Suppressor macrophage treated with lipopolysaccharide for 1 hour (primary cell): ENCODE measurements around the gene SV2C.

Source experiments
- DNase-seq, 3 donors: peaks; one replicate each; pipeline ENCODE4 v3.0.0-alpha.2; 2020 to 2022

The SV2C gene

DNA sequence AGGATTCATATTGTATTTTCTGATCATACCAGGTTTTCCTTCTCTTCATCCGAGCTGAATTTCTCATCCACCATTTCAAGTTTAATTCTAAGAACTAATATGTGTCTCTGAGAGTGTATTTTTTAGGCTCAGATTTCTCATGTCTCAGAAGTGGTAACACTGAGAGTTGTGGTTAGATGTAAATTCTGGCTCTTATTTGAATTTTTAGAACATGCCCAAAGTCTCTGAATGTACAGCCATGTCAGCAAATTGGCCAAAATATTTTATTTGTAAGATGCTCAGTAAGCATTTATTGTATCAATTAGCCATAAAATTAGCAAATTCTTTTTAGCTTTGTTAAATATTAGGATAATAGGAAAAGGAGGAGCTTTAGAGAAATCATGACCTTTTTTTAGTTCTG lies 16.6 kb downstream of the SV2C start:
- DNase-seq: no peak

DNA sequence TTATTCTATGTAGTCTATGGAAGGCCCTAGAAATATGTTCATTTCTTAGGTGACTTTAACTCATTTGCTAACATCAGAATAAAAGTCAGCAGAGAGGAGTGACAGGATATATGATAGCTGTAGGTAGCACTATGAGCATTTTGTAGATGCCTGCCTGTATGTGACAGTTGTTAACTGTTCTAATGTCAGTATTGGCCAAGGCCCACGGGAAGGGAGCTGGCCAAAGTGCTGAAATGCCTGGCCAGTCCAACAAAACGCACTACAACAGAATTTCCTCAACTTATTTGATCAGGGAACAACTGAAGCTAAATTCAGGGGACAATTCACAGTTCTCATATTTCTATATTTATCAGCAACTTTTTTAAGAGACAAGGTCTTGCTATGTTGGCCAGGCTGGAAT lies 20.8 kb downstream of the SV2C start:
- peak; percentile 55 to 72 (median 63) for DNase-seq

DNA sequence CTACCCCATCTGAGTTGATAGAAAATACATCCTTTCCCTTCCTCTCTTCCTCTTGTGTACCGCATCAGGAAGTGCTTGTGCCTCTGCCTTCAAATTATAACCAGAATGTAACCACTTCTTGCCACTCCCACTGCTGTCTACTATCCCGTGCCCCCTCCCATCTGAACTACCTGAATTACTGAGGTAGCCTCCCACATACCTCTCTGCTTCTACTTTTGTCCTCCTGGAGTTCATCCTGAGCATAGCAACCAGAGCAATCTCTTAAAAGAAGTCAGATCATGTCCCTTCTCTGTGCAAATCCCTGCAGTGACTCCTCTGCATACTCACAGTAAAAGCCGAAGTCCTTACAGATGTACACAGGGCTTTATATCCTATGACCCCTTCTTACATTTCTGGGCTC lies 23.0 kb downstream of the SV2C start:
- DNase-seq: no peak

DNA sequence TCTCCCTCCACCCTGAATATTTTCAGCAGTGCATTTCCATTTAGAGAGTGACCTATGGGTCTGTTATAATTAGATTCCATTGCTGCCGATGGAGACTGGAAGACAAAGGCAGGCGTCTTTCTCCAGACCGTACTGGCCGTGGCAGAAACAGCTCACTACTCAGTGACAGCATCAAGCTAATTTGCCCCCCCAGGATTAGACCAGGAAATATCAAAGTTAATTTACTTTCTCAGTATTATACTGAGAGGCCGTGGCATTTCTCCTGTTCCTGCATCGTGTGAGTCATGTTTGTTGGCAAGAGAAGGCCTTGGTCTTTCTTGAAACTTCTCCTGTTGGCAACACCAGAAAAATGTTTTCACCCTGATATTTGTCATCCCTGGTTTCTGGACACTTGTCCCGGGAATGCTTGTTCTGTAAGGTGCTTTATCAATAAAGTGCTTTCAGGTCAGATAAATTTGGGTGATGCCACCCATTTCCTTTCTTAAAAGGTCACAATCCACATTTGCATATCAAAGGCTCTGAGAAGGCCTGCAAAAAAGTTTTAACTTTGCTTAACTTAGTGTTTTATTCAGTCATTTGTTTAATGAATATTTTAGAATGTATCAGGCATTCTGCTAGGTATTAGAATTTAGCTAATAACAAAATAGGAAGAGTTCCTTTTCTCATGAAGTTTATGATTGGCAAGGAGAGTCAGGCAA lies 28.4 kb downstream of the SV2C start:
- no peak for DNase-seq

DNA sequence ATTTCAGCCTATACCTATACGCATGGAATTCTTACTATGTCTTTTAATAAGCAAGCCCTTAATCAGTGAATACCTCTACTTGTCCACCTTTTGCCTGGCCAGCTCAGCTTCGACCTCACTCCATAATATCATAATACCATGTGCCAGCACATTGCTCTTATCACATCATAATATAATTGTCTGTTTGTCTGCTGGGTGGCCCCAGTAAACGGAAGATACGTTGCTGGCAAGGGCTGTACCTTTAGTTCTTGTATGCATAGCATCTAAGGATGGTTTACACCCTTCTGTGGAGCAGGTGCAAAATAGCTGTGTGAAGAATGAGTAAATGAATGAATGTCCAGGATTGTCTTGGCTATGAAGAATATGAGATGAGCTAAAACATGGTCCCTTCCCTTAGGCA lies 29.9 kb downstream of the SV2C start:
- no peak for DNase-seq

DNA sequence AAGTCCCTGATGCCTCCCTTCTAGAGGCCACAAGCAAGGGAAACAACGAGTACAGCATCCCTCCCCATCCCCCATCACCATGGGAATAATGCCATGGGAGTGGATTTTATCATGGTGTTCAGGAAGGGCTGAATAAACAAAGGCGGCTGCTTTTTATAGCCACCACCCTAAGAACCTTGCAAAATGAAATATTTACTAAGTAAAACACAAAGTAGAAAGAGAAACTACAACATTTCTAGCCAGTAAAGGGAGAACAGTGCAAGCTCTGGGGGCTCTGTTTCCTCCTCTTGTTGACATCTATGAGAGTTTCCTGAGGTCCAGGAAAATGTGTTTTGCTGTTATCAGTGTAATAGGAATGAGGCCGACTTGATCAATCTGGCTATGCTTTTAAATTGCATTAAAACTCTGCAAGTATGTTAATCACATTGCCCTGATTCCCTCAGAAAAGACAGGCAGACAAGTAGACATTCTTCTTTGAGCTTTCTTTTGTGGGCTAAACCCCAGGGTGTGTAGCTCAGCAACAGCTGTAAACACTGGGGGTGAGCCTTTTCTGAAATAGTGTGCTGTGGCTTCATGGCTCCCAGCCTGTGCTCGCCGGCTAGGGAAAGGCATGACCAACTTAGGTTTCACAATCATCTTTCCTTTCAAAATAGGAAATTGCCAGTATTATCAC lies 31.1 kb downstream of the SV2C start:
- peak in 2 of 3 donors; percentile 63 to 65 for DNase-seq

DNA sequence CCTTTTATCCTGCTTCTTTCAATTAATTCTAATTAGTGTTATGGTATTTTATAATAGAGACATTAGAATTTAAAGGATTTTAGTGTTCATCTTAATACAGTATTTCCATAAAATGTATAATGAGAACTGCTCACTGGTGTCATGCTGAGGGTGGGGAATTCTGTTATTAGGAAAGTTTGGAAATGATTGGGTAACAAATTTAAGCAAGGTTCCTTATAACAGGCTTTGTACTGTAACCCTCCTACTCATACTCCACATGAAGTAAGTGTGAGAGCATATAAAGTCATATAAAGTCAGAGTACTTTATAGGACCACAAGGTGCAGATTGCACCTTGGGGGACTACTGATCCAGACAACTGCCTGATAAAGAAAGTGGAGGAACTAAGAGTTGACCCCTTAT lies 42.2 kb downstream of the SV2C start:
- DNase-seq: peak; percentile 66 to 88 (median 88)

DNA sequence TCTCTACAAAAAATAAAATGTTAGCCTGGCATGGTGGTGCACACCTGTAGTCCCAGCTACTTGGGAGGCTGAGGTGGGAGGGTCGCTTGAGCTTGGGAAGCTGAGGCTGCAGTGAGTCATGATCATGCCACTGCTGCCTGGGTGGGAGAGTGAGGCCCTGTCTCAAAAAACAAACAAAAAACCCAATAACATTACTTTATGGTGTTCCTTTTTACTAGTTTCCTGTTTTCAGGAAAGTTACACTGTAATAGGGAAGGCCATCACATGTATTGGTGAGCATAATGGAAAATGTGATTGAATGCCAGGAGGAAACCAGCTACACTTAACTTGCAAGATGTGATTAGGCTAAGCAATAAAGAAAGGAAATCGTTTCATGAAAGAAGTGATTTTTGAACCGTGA lies 42.7 kb downstream of the SV2C start:
- peak; percentile 8 to 47 (median 27) for DNase-seq

DNA sequence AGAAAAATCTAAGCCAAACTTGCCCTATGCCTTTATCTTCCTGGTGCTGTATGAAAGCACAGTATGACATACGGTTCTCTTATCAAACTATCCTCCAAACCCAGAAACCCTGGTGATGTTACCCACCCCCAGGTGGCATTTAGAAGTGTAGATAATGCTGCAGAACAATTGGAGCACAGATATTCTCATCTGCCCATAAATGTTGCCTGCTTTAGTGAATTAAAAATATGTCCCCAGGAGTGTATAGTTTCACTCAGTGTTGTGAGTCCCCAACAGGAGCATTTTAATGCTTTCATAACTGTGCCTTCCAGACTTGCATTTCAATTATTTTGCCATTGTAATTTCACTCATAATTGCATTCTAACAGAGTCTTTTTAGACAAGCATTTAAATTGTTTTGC lies 50.8 kb downstream of the SV2C start:
- DNase-seq: no peak

DNA sequence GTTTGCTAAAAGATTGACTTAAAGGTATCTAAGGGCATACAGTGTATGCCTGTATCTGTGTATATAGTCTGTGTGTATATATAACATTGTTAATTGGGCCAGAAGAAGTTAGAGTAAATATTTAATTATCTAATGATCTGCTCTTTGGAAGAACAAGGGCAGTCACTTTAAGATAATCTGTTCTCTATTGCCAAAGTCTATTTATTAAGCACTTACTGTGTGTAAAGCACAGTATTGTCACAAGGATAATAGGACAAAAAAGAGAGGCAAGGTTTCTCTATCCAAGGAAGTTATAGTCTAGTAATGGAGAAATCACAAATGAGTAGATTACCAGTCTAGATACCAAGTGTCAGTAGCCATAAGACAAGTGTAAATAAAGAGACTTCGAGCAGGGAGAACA lies 51.5 kb downstream of the SV2C start:
- no peak for DNase-seq

DNA sequence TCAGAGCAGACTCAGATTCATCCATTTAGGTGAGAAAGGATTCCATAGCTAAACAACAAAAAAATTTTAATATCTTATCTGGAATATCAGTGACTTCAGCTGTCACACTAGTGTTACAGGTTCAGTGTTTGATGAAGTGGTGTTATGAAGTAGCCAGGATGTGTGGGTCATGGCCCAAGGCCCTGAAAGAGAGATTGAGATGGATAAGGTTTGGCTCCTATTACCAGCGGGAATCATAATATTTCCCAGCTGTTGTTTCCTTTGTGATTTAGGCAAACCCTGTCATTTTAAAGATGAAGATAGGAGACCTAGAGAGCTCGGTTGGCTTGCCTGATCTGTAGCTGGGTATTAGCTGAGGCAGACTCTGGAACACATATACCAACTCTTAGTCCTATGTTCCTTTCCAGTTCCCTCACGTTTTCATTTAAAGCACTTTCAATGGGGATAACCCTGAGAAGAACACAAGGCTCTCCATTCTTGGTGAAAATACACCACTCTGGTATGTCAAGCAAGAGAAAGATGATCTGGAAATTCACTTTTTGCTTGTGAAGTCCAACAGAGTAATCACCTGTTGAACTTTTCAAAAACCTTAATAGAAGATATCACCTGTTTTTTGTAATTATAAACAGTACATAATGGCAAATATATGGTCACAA lies 54.8 kb downstream of the SV2C start:
- no peak for DNase-seq

DNA sequence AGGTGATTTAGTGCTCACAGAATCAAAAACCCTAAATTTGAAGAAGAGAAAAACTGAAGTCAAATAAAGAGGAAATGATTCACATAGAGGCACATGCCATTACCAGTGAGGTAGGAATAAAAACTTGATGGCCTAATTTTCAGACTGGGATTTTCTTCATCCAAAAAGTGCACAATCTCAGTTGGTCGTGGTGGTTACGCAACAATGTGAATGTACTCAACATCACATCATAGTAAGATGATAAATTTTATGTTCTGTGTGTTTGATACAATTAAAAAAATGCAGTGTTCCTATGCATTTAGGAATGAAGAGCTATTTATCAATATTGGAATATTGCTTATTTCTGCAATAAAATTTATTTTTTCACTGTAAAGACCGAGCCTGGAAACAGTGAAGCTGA lies 60.7 kb downstream of the SV2C start:
- DNase-seq: peak; percentile 15 to 47 (median 28)

DNA sequence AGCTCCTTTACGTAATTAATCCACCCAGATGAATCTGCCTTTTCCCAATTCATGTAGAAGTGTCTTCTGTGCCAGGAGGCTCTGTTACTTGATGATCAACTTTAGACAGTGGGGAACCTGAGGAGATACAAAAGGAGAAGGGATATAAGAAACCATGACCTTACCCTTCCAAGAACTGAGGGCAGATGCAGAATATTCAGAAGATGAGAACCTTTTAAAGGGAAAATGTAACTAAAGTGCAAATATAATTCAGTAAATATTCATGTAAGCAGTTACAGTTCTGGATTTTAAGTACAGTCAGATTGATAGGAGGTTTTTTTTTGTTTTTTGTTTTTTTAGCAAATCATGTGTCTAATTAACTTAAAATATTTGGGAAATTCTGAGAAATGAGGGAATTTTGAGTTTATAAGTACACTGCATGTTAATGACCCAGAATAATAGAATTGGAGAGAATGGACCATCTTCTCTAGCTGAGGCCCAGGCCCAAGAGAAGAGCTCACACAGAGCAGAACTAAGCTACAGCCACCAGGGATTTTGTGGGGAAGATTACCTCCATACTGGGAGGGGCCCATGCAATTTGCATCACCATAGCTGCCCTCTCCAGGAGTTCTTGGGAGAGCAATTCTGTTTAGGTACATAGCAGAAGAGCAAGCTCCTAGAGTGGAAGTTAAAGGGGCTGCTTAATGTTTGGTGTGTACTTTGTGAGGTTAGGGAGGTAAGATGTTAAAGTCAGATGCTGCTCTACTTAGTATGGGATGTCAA lies 61.5 kb downstream of the SV2C start:
- DNase-seq: no peak

DNA sequence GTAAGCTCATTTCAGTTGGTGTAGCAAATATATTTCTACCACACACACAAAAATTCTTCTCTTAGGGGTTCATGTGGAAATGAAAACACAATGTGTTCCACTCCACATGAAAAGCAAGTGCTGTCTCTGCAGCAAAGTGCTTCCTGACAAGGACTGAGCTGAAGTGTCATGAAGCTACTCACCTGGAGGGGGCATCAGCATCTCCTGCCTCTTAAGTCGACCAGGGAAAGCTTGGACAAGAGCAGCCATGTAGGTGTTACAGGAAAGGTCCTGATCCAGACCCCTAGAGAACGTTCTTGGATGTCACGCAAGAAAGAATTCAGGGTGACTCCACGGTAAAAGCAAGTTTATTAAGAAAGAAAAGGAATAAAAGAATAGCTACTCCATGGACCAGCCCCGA lies 62.8 kb downstream of the SV2C start:
- DNase-seq: peak in 2 of 3 donors; percentile 14 to 16

DNA sequence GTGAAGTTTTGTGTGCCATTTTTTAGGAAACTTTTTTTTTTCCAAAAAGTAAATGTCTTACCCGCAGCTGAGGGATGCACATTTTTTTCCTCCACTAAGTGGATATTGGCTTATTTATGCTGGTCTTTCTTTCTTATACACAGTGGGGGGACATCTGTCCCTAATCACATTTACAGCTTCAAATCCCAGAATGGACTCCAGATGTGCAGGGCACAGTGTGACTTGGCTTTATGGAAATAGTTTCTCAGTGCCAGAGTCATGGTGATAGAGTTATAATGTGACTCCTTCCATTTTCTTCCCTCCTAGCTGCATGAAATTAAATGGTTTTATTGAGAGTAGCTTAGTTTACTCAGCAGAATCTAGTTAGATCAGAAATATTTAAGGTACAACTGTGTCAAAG lies 66.5 kb downstream of the SV2C start:
- DNase-seq: no peak

DNA sequence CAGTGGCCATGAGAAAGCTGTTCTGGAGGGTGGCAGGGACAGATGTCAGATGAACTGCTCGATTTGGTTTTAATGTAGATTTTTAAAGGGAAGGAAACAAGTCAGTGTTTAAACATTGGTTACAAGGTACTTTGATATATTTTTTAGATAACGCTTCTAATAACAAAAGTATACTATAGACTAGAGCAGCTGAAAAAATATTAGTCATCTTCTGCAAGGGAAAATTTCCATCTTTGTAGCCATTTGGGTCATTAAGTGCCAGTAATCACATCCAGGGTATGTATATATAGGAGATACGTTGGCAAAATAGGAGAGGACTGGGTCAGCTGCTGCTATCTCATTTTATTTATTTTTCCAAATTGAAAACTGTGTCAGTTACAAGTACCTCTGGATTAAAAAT lies 69.0 kb downstream of the SV2C start:
- no peak for DNase-seq

DNA sequence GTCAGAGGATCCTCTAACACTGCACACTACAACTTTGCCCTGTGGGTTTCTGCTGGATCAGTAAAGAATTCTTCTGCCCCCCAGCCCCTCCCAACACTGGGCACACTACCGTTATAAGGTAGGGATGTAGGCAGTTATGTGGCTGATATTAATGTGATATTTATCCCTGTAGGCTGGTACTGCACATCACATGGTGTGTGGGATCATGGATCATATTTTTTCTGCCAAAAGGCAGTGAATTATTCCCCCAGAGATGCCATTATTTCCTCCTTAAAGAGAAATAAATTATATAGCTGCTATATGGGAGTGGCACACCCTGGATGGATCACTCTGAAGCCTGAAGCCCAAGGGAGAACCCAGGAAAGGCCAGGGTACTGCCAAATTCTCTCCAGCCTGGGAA lies 69.5 kb downstream of the SV2C start:
- no peak for DNase-seq

DNA sequence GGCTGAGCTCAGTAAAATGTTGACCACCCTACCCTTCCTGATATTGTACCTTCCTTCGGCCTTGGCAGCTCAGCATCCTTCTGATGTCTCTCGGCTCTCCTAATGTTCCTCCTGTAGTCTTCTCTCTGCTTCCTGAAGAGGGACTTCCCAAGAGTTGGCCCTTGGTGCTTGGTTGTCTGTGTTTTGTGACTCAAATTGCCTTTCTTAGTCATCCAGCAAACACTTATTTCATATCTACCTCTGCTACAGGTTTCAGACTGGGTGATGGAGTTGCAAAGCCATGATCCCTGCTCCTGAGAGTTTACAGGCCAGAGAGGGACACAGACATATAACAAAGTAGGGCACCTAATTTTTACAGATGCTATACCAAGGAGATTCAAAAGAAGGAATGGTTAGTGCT lies 70.1 kb downstream of the SV2C start:
- DNase-seq: no peak

DNA sequence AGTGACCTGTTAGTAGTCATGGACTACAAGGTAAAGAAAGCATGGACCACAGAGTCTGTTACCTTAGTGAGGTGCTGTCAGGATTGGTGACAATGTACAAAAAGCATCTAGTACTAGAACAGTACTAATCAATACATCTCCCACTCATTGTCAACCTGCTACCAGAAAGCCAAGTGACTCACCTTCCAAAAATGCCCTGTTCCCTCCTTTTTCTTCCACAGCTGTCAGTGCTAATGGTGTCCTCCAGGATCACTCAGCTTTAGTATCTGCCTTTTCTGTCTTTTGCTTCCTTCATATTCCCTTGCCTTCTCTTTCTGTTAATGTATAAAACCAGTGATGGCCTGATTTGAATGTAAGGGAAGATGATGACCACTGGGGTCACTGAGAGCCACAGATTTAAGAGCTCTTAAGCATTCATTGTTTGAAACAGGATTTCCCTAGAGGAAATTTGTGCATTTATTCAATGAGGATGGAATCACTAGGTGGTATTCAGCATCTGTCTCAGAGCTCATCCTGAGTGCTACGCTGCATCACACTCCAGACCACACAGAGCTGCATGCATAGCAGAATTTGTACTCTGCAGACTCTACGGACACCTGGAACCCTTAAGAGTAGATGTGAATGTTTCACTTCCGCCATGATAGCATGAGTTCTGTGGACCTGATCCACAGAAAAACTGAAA lies 71.0 kb downstream of the SV2C start:
- DNase-seq: no peak

DNA sequence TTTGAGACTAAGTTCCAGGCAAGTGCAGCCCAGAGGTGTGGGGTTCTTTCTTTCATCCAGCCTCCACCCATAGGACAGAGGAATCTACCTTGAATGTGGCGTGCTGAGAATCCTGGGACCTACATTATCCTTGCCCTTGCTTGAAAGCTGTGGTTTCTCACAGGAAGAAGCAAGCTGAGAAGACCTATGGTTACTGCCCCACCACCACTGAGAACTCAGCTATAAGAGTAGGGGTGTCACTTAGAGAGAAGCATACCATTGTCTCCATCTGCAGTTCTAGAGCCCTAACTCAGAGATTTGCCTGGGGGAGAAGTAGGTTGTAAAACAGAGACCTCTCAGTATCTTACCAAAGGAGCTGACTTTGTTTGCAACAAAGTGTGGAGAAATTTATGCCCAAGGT lies 72.4 kb downstream of the SV2C start:
- DNase-seq: no peak

DNA sequence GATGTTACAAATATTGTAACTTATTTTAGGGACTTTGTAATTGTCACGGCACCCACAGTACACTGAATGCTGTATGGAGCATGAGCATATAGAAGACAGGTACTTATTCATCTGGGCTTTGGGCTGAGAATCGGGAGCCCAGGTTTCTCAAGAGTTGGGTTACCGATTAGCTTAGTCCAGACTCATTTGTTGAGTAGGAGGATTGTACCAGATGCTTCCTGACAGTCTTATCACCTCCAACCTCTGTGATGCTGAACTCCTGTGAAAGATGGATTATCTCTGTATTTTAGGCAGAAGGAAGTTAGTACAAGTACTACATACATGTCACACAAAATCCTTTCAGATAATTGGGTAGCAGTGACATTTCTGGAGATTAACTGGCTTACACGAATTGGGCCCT lies 79.2 kb downstream of the SV2C start:
- DNase-seq: no peak

DNA sequence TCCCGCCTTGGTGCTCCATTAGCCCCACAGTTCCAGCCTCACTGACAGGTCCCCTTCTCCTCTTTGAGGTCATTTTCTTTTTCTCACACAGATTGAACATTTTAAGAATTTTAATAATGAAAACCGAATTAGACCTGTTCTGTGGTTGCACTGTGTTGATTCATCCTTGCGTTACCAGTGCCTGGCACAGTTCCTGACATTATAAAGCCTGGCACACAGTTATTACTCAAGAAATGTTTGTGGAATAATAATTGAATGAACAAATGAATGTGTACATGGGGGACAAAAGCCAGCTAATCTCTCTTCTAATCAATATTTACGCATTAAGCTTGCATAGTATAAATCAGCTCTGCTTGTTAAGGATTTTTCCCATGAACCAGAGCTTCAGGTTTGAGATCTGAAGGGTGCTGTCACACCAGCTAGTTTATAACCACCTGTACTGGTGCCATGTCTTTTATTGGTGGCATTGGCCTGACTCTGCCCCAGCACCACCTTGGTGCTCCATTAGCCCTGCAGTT lies 80.0 kb downstream of the SV2C start:
- DNase-seq: no peak

DNA sequence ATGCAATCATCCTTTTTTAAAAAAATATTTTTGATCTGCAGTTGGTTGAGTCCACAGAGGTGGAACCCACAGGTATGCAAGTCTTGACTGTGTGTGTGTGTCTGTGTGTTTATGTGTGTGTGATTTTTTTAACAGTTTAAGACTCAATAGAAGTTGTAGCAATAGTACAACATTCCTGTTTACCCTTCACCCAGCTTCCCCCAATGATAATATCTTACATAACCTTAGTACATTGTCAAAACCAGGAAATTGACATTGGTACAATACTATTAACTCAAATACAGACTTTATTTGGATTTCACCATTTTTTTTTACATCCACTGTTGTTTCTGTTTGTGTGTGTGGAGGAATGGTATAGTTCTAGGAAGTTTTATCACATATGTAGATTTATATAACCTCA lies 81.8 kb downstream of the SV2C start:
- DNase-seq: no peak
